GM12872 (cell line): ENCODE data around the gene ZFY.

Experiments
- CTCF ChIP-seq: IDR thresholded peaks from 3 replicates; pipeline ENCODE4 v1.5.1; 2011; ENCODE audit warnings: low read depth, mild to moderate bottlenecking, low read length, moderate library complexity; ENCODE audit not compliant: insufficient read depth

ZFY gene

GRCh38 chrY:2913066-2913815 lies 21.9 kb upstream of the ZFY start:
- TF ChIP-seq CTCF: peak; percentile 50

- no peak for TF ChIP-seq CTCF
These were observed 1.1 kb upstream of the ZFY start for GRCh38 chrY:2934078-2934477.

- peak; percentile 75 for TF ChIP-seq CTCF
These were observed 695 bp downstream of the ZFY start for GRCh38 chrY:2935716-2936435.

- TF ChIP-seq CTCF: no peak
These were observed 1.2 kb downstream of the ZFY start for GRCh38 chrY:2936436-2936750.

- TF ChIP-seq CTCF: no peak
These were observed 2.0 kb downstream of the ZFY start for GRCh38 chrY:2937149-2937548.

- TF ChIP-seq CTCF: no peak
These were observed 14.5 kb downstream of the ZFY start for GRCh38 chrY:2949590-2950252.

GRCh38 chrY:2950655-2951054 lies 15.5 kb downstream of the ZFY start:
- TF ChIP-seq CTCF: no peak
